ENCODE results near the gene KCTD6.

KCTD6 gene

DNA sequence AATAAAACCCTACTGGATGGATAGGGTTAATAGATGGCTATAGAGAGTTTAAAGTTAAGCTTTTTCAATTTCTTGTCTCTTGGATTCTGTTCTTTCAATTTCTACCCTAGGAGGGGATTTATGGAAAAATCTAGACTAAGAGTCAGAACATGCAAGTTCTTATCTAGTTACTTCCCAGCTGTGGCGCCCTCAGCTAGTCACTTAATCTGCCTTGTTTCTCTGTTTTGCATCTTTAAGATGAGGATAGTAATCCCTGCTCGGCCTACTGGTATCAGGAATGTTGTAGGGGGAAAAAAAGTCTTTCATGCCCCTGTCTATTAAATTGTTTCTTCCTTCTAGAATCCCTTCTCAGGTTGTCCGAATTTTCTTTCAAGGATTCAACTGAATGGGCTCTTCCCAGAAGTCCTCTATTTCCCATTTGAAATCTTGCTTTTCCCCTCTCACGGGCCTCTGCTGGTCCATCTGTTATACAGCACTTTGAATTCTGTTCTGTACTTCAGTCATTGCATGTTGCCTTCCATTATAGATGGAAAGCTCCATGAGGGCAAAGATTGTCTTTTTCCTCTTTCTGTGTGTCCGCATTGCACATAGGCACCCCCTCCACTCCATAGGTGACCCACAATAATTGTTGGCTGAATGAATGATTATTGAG lies 4.4 kb downstream of the KCTD6 start:
- no peaks in the 10 kb centered on the region for H3K27me3 ChIP-seq (ENCODE audit: insufficient read depth, poor library complexity, severe bottlenecking)
- TF ChIP-seq, protein P1, sequence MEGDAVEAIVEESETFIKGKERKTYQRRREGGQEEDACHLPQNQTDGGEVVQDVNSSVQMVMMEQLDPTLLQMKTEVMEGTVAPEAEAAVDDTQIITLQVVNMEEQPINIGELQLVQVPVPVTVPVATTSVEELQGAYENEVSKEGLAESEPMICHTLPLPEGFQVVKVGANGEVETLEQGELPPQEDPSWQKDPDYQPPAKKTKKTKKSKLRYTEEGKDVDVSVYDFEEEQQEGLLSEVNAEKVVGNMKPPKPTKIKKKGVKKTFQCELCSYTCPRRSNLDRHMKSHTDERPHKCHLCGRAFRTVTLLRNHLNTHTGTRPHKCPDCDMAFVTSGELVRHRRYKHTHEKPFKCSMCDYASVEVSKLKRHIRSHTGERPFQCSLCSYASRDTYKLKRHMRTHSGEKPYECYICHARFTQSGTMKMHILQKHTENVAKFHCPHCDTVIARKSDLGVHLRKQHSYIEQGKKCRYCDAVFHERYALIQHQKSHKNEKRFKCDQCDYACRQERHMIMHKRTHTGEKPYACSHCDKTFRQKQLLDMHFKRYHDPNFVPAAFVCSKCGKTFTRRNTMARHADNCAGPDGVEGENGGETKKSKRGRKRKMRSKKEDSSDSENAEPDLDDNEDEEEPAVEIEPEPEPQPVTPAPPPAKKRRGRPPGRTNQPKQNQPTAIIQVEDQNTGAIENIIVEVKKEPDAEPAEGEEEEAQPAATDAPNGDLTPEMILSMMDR (IDR thresholded peaks at IDR 0.05; ENCODE audit: poor library complexity, severe bottlenecking), result no peak
- H3K36me3 ChIP-seq (ENCODE audit: low read depth), result peaks cover under 1% of the 10 kb centered on the region; the same call in 1 of the 2 replicates
- H3K4me1 ChIP-seq (ENCODE audit: insufficient read depth, poor library complexity, severe bottlenecking), result peaks cover 14% of the 10 kb centered on the region
- no peak overlapping the region for H3K27ac ChIP-seq (ENCODE audit: poor library complexity, severe bottlenecking)
- no peak for DNase-seq (ENCODE audit: low spot score)
- ATAC-seq (ENCODE audit: low read depth), result no peak
- H3K9me3 ChIP-seq (ENCODE audit: severe bottlenecking), result no peaks in the 10 kb centered on the region
- no peak overlapping the region for H3K4me3 ChIP-seq (ENCODE audit: severe bottlenecking)

DNA sequence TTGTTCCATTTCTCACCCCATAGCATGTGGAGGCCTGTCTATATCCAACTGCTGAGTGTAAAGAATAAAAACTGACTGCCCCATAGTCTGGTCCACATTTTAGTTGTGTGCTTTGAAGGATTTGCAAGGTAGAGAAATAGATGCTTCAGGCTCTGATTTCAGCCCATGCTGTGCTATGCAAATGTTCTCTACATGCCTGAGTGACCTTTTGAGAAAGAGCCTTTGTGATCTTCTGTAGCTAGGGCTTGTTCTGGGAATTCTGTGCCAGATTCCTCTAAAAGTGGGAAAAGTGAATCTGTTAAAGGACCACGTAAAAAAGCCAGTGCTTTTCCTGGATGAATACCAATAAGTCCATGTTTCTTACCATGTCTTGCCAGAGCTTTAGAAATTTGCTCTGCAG lies 5.2 kb downstream of the KCTD6 start:
- DNase-seq (ENCODE audit: low spot score) (no peak), ATAC-seq (ENCODE audit: low read depth) (peak; percentile 22; the same call in 1 of the 3 replicates)
- H3K27me3 ChIP-seq (ENCODE audit: insufficient read depth, poor library complexity, severe bottlenecking), result no peaks in the 10 kb centered on the region
- peaks cover 8% of the 10 kb centered on the region for H3K36me3 ChIP-seq (ENCODE audit: low read depth)
- H3K9me3 ChIP-seq (ENCODE audit: severe bottlenecking), result no peaks in the 10 kb centered on the region
- H3K4me1 ChIP-seq (ENCODE audit: insufficient read depth, poor library complexity, severe bottlenecking), result peaks cover 14% of the 10 kb centered on the region
- H3K27ac ChIP-seq (ENCODE audit: poor library complexity, severe bottlenecking), result no peak overlapping the region
- TF ChIP-seq, protein P1 (IDR thresholded peaks at IDR 0.05; ENCODE audit: poor library complexity, severe bottlenecking), result no peak
- H3K4me3 ChIP-seq (ENCODE audit: severe bottlenecking), result no peak overlapping the region

DNA sequence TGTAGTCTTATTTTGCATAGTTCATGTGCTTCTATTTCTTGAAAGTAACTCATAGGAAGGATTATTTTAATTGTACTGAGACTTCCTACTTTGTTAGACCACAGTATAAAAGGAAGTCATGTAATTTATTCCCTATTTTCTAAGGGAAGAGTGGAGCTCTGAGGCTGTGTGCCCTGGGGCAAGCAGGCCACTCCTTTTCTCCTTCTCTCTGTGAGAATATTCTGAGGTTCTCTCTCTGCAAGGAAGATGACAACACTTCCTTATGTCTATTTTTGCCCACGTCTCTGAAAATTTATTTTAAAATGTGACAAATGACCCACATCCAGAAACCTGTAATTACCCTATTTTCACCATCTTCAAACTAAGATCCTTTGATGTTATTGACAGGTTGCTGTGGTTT lies 11.0 kb downstream of the KCTD6 start:
- DNase-seq (ENCODE audit: low spot score) (no peak), ATAC-seq (ENCODE audit: low read depth) (no peak)
- no peaks in the 10 kb centered on the region for H3K27me3 ChIP-seq (ENCODE audit: insufficient read depth, poor library complexity, severe bottlenecking)
- H3K27ac ChIP-seq (ENCODE audit: poor library complexity, severe bottlenecking), result no peak overlapping the region
- TF ChIP-seq, protein P1 (IDR thresholded peaks at IDR 0.05; ENCODE audit: poor library complexity, severe bottlenecking), result no peak
- H3K4me1 ChIP-seq (ENCODE audit: insufficient read depth, poor library complexity, severe bottlenecking), result no peaks in the 10 kb centered on the region
- H3K36me3 ChIP-seq (ENCODE audit: low read depth), result peaks cover 13% of the 10 kb centered on the region
- H3K9me3 ChIP-seq (ENCODE audit: severe bottlenecking), result no peaks in the 10 kb centered on the region
- no peak overlapping the region for H3K4me3 ChIP-seq (ENCODE audit: severe bottlenecking)

DNA sequence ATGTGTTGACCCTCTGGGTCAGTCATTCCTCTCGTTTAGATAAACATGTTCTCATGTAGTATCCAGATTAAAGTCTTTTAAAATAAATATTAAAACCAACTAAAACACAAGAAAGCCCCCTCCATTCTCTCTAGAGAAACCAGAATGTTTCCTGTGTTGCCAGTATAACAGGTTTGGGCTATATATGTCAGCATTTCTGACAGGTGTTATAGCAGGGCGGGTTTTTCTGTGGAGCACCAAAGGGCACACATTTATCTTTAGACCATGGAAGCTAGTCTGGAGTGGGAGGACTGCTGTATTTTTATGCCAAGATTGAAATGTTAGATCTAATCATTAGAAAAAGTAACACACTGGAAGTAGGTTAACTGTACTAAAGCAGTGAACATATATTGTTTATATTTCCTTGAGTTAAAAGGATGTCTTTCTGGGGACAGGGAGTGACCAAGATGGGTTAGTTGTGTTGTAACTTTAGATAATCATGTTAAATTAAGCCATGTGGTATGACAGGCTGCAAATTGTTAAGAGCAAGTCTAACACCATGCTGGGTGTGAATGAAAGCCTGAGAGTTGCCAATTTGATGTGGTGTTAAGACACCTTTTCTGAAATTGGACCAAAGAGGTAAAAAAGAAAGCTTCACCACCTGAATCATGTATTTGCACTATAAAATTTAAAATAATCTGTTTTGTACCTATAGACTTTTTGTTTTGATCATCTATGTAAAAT lies 15.6 kb downstream of the KCTD6 start:
- ATAC-seq (ENCODE audit: low read depth) (no peak), DNase-seq (ENCODE audit: low spot score) (no peak)
- Histone ChIP-seq H3K9me3 (ENCODE audit: severe bottlenecking) (no peaks in the 10 kb centered on the region), H3K4me1 (ENCODE audit: insufficient read depth, poor library complexity, severe bottlenecking) (no peaks in the 10 kb centered on the region), H3K4me3 (ENCODE audit: severe bottlenecking) (no peak overlapping the region), H3K27ac (ENCODE audit: poor library complexity, severe bottlenecking) (no peak overlapping the region), H3K27me3 (ENCODE audit: insufficient read depth, poor library complexity, severe bottlenecking) (no peaks in the 10 kb centered on the region), H3K36me3 (ENCODE audit: low read depth) (peaks cover 2% of the 10 kb centered on the region; the same call in 1 of the 2 replicates)
- TF ChIP-seq, protein P1 (IDR thresholded peaks at IDR 0.05; ENCODE audit: poor library complexity, severe bottlenecking), result no peak

DNA sequence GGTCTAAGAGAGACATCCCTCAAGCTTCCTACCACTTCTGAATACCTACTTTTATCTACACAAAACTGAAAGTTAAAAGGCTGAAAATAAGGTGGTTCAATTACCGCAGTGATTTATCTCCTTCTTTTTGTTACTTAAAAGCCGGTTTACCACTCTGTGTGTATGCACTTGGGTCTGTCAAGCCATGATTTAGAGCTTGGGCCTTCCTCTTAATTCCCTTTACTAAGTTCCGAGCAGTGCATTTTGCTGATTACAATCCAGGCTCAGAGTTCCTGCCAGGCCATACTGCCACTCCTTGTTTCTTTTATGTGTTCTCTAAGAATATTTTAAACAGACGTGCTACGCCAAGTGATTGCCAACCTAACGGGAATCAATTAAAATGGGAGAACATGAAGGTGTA lies 16.5 kb downstream of the KCTD6 start:
- H3K27me3 ChIP-seq (ENCODE audit: insufficient read depth, poor library complexity, severe bottlenecking), result no peaks in the 10 kb centered on the region
- TF ChIP-seq, protein P1 (IDR thresholded peaks at IDR 0.05; ENCODE audit: poor library complexity, severe bottlenecking), result no peak
- ATAC-seq (ENCODE audit: low read depth) (no peak), DNase-seq (ENCODE audit: low spot score) (no peak)
- no peak overlapping the region for H3K27ac ChIP-seq (ENCODE audit: poor library complexity, severe bottlenecking)
- H3K4me1 ChIP-seq (ENCODE audit: insufficient read depth, poor library complexity, severe bottlenecking), result no peaks in the 10 kb centered on the region
- no peaks in the 10 kb centered on the region for H3K36me3 ChIP-seq (ENCODE audit: low read depth)
- no peak overlapping the region for H3K4me3 ChIP-seq (ENCODE audit: severe bottlenecking)
- no peaks in the 10 kb centered on the region for H3K9me3 ChIP-seq (ENCODE audit: severe bottlenecking)

Data from RWPE2 (cell line).